Prostate gland (tissue), 2 donors: ENCODE measurements around the gene RABGAP1L. TPM values are rescaled to one million over a fixed set of nuclear protein-coding genes. Genes with fewer than 3 reads are reported as not detected.
"Not testable (repeated sequence)": the region's sequence is repeated elsewhere in the genome, so short reads cannot be mapped to it uniquely, and the experiment has no call there.

Experiments
- DNase-seq: peaks from one replicate; pipeline ENCODE4 v3.0.0-alpha.2; 2019; ENCODE audit warnings: low spot score
- H3K27ac ChIP-seq, 2 donors: fragments of 200-600 bp; sonication (generic); 2 replicates each; pipeline ENCODE4 v1.5.1; 2017 to 2019
- H3K27me3 ChIP-seq: fragments of 200-600 bp; sonication (generic); replicated peaks from 2 replicates; pipeline ENCODE4 v1.5.1; 2019; ENCODE audit not compliant: insufficient read depth
- H3K36me3 ChIP-seq, 2 donors: fragments of 200-600 bp; sonication (generic); 1 replicate in 1 of 2; 2 replicates in 1 of 2; pipeline versions ENCODE4 v1.5.1 to v1.8.1; 2017 to 2019
- H3K4me1 ChIP-seq: fragments of 200-600 bp; sonication (generic); replicated peaks from 2 replicates; pipeline ENCODE4 v1.5.1; 2019
- H3K4me3 ChIP-seq, 2 donors: fragments of 200-600 bp; sonication (generic); 2 replicates each; pipeline ENCODE4 v1.5.1; 2017 to 2019
- H3K9me3 ChIP-seq: fragments of 200-600 bp; sonication (generic); 2 replicates; pipeline ENCODE4 v1.5.1; 2017
- POLR2A ChIP-seq: fragments of 450-650 bp; IDR thresholded peaks from one replicate; pipeline ENCODE4 v1.6.1; 2016; ENCODE audit warnings: antibody characterized with exemption, mild to moderate bottlenecking
- POLR2AphosphoS5 ChIP-seq: sonication (generic); formaldehyde crosslinking; IDR thresholded peaks from one replicate; pipeline ENCODE4 v1.6.1; 2017; ENCODE audit warnings: antibody characterized with exemption
- WGBS: methylation state at CpG from one replicate; pipeline ENCODE4 v1.1.5; 2018; 5-methylcytosine and 5-hydroxymethylcytosine counted together
- intact Hi-C: fragments of 100-400 bp; cut with DNase I; formaldehyde crosslinking; loops from one replicate; pipeline ENCODE4 v1.14.2; 2022
- total RNA-seq, 2 donors: library from RNA; depleted of rRNA; stranded (reverse); fragments of >200 nt; gene quantifications; one replicate each; pipeline ENCODE4 v1.1.0, GENCODE V29; 2016
- TF ChIP-seq, protein P1 (sequence below), 4 experiments: fragments of 200-600 bp in 2 of 4; fragments of 450-650 bp in 2 of 4; sonication (generic) in 2 of 4; IDR thresholded peaks; 1 replicate in 3 of 4; 2 replicates in 1 of 4; pipeline ENCODE4 v1.5.1; 2016 to 2019; ENCODE audit warnings: antibody characterized with exemption in 4 of 4, mild to moderate bottlenecking in 2 of 4, moderate library complexity in 2 of 4

RABGAP1L gene
- total RNA-seq, 2 donors from 2014 or later = 32.3 to 41.5 TPM

DNA sequence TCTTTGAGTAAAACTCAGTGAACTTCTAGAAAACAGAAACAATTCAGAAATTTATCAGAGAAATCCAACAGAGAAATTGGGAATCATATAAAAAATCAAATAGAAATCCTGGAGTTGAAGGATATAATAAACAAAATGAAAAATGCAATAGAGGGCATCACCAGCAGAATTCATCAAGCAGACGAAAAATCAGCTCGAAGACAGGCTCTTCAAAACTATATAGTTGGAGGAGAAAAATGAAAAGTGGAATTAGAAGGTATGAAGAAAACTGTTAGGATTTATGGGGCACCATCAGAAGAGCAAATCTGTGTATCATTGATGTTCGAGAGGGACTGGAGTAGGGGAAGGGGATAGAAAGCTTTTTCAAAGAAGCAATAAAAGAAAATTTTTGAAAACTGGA is 167.0 kb downstream of the RABGAP1L start:
- no peaks in the 10 kb centered on the region for H3K27me3 ChIP-seq
- intact Hi-C loops = no loop called here
- WGBS = 97% methylated on average over 3 of the region's 3 CpGs
- H3K9me3 ChIP-seq = no peaks in the 10 kb centered on the region
- TF ChIP-seq POLR2AphosphoS5 (no peak), POLR2A (no peak)
- TF ChIP-seq, protein P1, sequence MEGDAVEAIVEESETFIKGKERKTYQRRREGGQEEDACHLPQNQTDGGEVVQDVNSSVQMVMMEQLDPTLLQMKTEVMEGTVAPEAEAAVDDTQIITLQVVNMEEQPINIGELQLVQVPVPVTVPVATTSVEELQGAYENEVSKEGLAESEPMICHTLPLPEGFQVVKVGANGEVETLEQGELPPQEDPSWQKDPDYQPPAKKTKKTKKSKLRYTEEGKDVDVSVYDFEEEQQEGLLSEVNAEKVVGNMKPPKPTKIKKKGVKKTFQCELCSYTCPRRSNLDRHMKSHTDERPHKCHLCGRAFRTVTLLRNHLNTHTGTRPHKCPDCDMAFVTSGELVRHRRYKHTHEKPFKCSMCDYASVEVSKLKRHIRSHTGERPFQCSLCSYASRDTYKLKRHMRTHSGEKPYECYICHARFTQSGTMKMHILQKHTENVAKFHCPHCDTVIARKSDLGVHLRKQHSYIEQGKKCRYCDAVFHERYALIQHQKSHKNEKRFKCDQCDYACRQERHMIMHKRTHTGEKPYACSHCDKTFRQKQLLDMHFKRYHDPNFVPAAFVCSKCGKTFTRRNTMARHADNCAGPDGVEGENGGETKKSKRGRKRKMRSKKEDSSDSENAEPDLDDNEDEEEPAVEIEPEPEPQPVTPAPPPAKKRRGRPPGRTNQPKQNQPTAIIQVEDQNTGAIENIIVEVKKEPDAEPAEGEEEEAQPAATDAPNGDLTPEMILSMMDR (IDR thresholded peaks at IDR 0.05) = no peak
- no peaks in the 10 kb centered on the region for H3K36me3 ChIP-seq
- no peaks in the 10 kb centered on the region for H3K4me1 ChIP-seq
- no peak overlapping the region for H3K27ac ChIP-seq
- DNase-seq = no peak
- no peak overlapping the region for H3K4me3 ChIP-seq

DNA sequence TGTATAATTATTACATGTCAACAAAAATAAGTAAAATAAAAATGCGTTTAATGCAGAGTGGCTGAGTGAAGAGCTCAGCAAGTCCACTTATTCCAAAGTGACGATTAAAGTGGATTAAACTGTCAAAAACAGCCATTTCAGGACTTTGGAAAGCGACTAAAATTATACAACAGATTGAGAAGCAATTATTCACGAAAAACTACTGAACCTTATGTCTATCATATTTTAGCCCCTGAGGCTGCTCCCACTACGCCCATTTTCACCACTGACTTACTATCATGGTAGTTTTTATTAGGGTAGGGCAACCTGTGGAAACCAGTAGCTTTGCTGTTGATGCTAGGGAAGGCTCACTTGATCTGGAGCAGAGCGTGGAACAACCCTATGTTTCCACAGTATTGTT is 174.1 kb downstream of the RABGAP1L start:
- Histone ChIP-seq H3K27me3 (no peaks in the 10 kb centered on the region), H3K27ac (no peak overlapping the region), H3K9me3 (no peaks in the 10 kb centered on the region), H3K4me3 (no peak overlapping the region), H3K36me3 (no peaks in the 10 kb centered on the region), H3K4me1 (no peaks in the 10 kb centered on the region)
- 96% methylated on average over 6 of the region's 6 CpGs for WGBS
- no peak for DNase-seq
- intact Hi-C loops = no loop called here
- TF ChIP-seq POLR2A = no peak

DNA sequence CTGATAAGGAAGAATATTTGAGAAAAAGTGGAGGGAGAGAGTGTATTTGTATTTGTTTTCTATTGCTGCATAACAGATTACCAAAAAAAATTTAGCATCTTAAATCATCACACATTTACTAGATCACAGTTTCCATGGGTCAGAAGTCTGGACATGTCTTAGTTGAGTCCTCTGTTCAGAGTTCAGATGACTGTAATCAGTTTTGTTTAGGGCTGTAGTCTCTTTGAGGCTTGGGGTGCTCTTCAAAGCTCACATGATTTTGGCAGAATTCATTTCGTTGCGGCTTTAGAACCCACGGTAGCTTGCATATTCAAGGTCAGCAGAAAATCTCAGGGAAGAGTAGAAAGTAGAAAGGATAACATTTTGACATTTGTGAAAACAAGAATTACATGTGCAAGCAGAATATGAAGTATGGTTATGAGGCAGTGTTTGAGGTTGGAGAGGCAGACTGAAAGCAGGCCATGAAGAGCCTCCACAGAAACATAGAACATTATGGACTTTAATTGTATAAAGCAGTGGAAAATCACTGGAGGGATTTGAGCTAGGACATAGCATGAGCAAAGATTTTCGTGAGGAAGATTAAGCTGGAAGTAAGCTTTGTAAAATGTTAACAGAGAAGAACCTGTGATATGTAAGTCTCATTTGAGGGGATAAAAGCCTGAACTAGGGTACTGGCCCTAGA is 177.8 kb downstream of the RABGAP1L start:
- no peak for DNase-seq
- WGBS = 91% methylated on average over 4 of the region's 4 CpGs
- Histone ChIP-seq H3K27me3 (no peaks in the 10 kb centered on the region), H3K36me3 (no peaks in the 10 kb centered on the region), H3K9me3 (no peaks in the 10 kb centered on the region), H3K4me3 (no peak overlapping the region), H3K4me1 (no peaks in the 10 kb centered on the region), H3K27ac (no peak overlapping the region)
- intact Hi-C loops = no loop called here
- no peak for TF ChIP-seq POLR2A
- TF ChIP-seq, protein P1 (IDR thresholded peaks at IDR 0.05) = no peak
- TF ChIP-seq POLR2AphosphoS5 = no peak

DNA sequence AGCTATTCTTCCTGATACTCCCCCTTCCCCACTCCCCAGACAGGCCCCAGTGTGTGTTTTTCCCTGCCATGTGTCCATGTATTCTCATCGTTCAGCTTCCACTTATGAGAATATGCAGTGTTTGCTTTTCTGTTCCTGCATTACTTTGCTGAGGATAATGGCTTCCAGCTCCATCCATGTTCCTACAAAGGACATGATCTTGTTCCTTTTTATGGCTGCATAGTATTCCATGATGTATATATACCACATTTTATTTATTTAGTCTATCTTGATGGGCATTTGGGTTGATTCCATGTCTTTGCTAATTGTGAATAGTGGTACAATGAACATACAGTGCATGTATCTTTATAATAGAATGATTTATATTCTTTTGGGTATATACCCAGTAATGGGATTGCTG is 181.1 kb downstream of the RABGAP1L start:
- DNase-seq, H3K9me3 ChIP-seq, H3K27me3 ChIP-seq, H3K27ac ChIP-seq, H3K4me3 ChIP-seq, H3K36me3 ChIP-seq, intact Hi-C loops, H3K4me1 ChIP-seq: not testable (repeated sequence)
- 97% methylated on average over 1 of the region's 1 CpG for WGBS

DNA sequence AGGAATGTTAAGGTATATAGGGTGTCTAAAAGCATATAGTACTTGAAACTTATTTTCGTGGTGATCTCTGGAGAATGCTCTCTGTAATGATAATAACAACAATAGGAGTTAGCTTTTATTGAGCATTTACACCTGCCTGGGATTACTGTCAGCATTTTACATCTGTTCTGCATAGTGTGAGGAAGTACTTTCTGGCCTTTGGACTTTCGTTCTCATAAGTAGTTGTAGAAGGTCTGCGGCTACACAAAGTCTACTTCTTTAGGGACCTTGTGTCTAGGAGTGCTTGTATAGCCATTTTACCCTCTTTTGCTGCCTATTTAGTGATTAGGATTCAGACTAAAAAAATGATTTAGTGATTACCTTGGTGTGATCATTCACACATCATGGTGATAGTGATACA is 184.8 kb downstream of the RABGAP1L start:
- no peak overlapping the region for H3K4me3 ChIP-seq
- H3K4me1 ChIP-seq = no peaks in the 10 kb centered on the region
- no peaks in the 10 kb centered on the region for H3K36me3 ChIP-seq
- no peaks in the 10 kb centered on the region for H3K27me3 ChIP-seq
- DNase-seq = no peak
- no peak overlapping the region for H3K27ac ChIP-seq
- TF ChIP-seq POLR2A (no peak), POLR2AphosphoS5 (no peak)
- TF ChIP-seq, protein P1 (IDR thresholded peaks at IDR 0.05) = no peak
- H3K9me3 ChIP-seq = no peaks in the 10 kb centered on the region
- intact Hi-C loops = no loop called here
- 86% methylated on average over 3 of the region's 3 CpGs for WGBS

DNA sequence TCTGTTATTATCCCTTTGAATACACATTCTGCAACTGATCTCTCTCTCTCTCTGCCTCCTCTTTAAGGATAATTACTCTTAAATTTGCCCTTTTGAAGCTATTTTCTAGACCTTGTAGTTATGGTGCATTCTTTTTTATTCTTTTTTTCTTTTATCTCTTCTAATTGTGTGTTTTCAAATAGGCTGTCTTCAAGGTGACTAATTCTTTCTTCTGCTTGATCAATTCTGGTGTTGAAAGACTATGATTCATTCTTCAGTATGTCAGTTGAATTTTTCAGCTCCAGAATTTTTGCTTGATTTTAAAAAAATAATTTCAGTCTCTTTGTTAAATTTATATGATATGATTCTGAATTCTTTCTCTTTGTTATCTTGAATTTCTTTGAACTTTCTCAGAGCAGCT is 192.8 kb downstream of the RABGAP1L start:
- no peak overlapping the region for H3K27ac ChIP-seq
- no peaks in the 10 kb centered on the region for H3K4me1 ChIP-seq
- H3K36me3 ChIP-seq = no peaks in the 10 kb centered on the region
- H3K4me3 ChIP-seq = no peak overlapping the region
- no peaks in the 10 kb centered on the region for H3K9me3 ChIP-seq
- no peaks in the 10 kb centered on the region for H3K27me3 ChIP-seq
- DNase-seq = no peak
- intact Hi-C loops = no loop called here
- TF ChIP-seq, protein P1 (IDR thresholded peaks at IDR 0.05) = no peak
- TF ChIP-seq POLR2AphosphoS5 (no peak), POLR2A (no peak)
